ENCODE measurements around the gene SETD3.

DNA sequence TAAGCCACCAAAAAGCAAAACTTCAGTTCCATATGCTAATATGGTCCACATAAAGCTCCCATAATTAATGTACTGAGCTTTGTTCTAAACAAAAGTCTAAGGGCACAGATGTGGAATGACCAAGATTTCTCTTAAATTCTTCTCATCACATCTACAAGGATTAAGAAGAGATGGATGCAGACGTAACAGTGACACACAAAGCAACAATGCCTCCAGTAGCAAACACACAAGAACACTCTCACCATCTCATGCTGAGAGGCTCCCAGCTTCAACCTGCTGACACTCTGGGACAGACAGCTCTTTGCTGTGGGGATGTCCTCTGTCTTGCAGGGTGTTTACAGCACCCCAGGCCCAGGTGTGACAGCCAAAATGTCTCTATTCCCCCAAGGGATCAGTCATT, 48.2 kb downstream of the SETD3 start:
- TF ChIP-seq RAD21 (IDR thresholded peaks at IDR 0.05; ENCODE audit: low read depth) (no peak), EP300 (IDR thresholded peaks at IDR 0.05; ENCODE audit: borderline replicate concordance) (no peak)

Measured in Ishikawa (cell line).